ENCODE measurements around the gene OLFM1.

DNA sequence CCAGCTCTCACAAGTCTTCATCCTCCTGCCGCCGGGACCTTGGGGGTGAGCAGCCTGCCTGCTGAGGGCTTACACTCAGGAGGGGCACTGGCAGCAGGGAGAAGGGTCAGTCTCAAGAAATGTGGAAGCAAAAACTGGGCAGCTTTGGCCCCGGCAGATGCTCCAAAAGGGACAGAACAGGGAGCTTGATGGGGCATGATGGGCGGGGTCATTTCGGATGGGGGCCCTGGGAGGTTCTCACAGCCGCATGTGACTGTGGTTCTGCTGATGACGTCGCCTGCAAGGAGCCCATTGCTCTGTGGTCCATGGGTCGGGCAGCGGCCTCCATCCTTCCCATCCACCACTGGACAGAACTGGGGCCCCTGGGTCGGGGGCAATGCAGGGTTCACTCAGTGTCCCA is 76.6 kb downstream of the OLFM1 start:
- TF ChIP-seq POLR2AphosphoS5 (IDR thresholded peaks at IDR 0.05; ENCODE audit: low read depth), result no peak
- TF ChIP-seq, protein P1, sequence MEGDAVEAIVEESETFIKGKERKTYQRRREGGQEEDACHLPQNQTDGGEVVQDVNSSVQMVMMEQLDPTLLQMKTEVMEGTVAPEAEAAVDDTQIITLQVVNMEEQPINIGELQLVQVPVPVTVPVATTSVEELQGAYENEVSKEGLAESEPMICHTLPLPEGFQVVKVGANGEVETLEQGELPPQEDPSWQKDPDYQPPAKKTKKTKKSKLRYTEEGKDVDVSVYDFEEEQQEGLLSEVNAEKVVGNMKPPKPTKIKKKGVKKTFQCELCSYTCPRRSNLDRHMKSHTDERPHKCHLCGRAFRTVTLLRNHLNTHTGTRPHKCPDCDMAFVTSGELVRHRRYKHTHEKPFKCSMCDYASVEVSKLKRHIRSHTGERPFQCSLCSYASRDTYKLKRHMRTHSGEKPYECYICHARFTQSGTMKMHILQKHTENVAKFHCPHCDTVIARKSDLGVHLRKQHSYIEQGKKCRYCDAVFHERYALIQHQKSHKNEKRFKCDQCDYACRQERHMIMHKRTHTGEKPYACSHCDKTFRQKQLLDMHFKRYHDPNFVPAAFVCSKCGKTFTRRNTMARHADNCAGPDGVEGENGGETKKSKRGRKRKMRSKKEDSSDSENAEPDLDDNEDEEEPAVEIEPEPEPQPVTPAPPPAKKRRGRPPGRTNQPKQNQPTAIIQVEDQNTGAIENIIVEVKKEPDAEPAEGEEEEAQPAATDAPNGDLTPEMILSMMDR (IDR thresholded peaks at IDR 0.05; ENCODE audit: insufficient read depth, low read length), result no peak
- TF ChIP-seq SPI1 (IDR thresholded peaks at IDR 0.05; ENCODE audit: borderline replicate concordance, low read depth), result no peak
- TF ChIP-seq, protein P2, sequence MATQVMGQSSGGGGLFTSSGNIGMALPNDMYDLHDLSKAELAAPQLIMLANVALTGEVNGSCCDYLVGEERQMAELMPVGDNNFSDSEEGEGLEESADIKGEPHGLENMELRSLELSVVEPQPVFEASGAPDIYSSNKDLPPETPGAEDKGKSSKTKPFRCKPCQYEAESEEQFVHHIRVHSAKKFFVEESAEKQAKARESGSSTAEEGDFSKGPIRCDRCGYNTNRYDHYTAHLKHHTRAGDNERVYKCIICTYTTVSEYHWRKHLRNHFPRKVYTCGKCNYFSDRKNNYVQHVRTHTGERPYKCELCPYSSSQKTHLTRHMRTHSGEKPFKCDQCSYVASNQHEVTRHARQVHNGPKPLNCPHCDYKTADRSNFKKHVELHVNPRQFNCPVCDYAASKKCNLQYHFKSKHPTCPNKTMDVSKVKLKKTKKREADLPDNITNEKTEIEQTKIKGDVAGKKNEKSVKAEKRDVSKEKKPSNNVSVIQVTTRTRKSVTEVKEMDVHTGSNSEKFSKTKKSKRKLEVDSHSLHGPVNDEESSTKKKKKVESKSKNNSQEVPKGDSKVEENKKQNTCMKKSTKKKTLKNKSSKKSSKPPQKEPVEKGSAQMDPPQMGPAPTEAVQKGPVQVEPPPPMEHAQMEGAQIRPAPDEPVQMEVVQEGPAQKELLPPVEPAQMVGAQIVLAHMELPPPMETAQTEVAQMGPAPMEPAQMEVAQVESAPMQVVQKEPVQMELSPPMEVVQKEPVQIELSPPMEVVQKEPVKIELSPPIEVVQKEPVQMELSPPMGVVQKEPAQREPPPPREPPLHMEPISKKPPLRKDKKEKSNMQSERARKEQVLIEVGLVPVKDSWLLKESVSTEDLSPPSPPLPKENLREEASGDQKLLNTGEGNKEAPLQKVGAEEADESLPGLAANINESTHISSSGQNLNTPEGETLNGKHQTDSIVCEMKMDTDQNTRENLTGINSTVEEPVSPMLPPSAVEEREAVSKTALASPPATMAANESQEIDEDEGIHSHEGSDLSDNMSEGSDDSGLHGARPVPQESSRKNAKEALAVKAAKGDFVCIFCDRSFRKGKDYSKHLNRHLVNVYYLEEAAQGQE (IDR thresholded peaks at IDR 0.05; ENCODE audit: insufficient replicate concordance, low read depth), result no peak
- no peak for TF ChIP-seq GABPA (IDR thresholded peaks at IDR 0.05; ENCODE audit: low read depth)

Measured in HL-60 (cell line).